K562 (cell line): ENCODE results near the gene GPATCH3. TPM values are rescaled to one million over a fixed set of nuclear protein-coding genes. Genes with fewer than 3 reads are reported as not detected.

ENCODE experiments used
- BRD4 ChIP-seq: fragments of 200-600 bp; sonication (generic); IDR thresholded peaks from 2 replicates; pipeline ENCODE4 v1.6.1; 2017; ENCODE audit warnings: inconsistent platforms
- CTCF ChIP-seq, 3 experiments: IDR thresholded peaks in 2 of 3; conservative IDR thresholded peaks in 1 of 3; 2 replicates each; pipeline ENCODE4 v1.5.1; 2011 to 2012; ENCODE audit warnings: low read length in 3 of 3, mild to moderate bottlenecking in 3 of 3, control low read depth in 2 of 3, improper control_type of control experiment in 1 of 3, inconsistent platforms in 1 of 3, low read depth in 1 of 3, mixed read lengths in 1 of 3, moderate library complexity in 1 of 3; ENCODE audit not compliant: insufficient read depth in 2 of 3
- EHMT2 ChIP-seq: fragments of 450-650 bp; IDR thresholded peaks from 2 replicates; pipeline ENCODE4 v1.6.1; 2018; ENCODE audit warnings: antibody characterized with exemption
- ERF ChIP-seq: fragments of 450-650 bp; formaldehyde crosslinking; IDR thresholded peaks from 2 replicates; pipeline ENCODE4 v1.4.0; 2020; ENCODE audit warnings: mild to moderate bottlenecking, mixed read lengths
- HMGN3 ChIP-seq: IDR thresholded peaks from 2 replicates; pipeline ENCODE4 v1.6.1; 2011; ENCODE audit warnings: borderline replicate concordance, low read depth, mild to moderate bottlenecking, mixed read lengths, low read length; ENCODE audit not compliant: insufficient read length; ENCODE audit errors: extremely low read depth
- KHSRP ChIP-seq: fragments of 450-650 bp; IDR thresholded peaks from 2 replicates; pipeline ENCODE4 v1.6.1; 2017
- MYNN ChIP-seq, 2 experiments: sonication (generic); formaldehyde crosslinking in 1 of 2; IDR thresholded peaks; 2 replicates each; pipeline versions ENCODE4 v1.5.0 to v1.6.1; 2016 to 2020; ENCODE audit warnings: antibody characterized with exemption in 1 of 2, missing genetic modification reagents in 1 of 2
- ZBTB5 ChIP-seq: fragments of 450-650 bp; IDR thresholded peaks from 2 replicates; pipeline ENCODE4 v1.6.1; 2017; ENCODE audit warnings: antibody characterized with exemption
- ZNF407 ChIP-seq: fragments of 450-650 bp; IDR thresholded peaks from 2 replicates; pipeline ENCODE4 v1.6.1; 2016; ENCODE audit warnings: low read depth
- ZNF436 ChIP-seq: fragments of 250-450, 450-650 bp; sonication (Bioruptor Pico); formaldehyde crosslinking; IDR thresholded peaks from 2 replicates; pipeline ENCODE4 v1.7.0; 2020; ENCODE audit warnings: mild to moderate bottlenecking
- ZNF449 ChIP-seq: fragments of 250-450 bp; sonication (Bioruptor Pico); IDR thresholded peaks from 2 replicates; pipeline ENCODE4 v1.8.0; 2022; ENCODE audit warnings: moderate library complexity, mild to moderate bottlenecking, inconsistent platforms
- ZNF583 ChIP-seq: fragments of 250-450 bp; sonication (Bioruptor Pico); IDR thresholded peaks from 2 replicates; pipeline ENCODE4 v1.4.0; 2020
- ZNF644 ChIP-seq: fragments of 200-800 bp; sonication (Bioruptor generic); IDR thresholded peaks from 2 replicates; pipeline ENCODE4 v1.6.1; 2016; ENCODE audit warnings: low read depth, missing genetic modification characterization, missing compliant biosample characterization
- polyA plus RNA-seq, 8 experiments: library from polyadenylated mRNA; depleted of rRNA in 4 of 8; stranded (reverse) in 5 of 8; unstranded in 3 of 8; fragments of >200 nt; fragmentation: Nextera tagmentation in 2 of 8; fragmentation: Illumina TruSeq in 1 of 8; extraction: Ambion mirVana in 2 of 8; extraction: Trizol in 1 of 8; gene quantifications; 2 replicates each; pipeline versions ENCODE4 v1.2.1 to v1.2.3, GENCODE V29; 2011 to 2014; ENCODE audit warnings: inconsistent platforms in 1 of 8, missing spikeins in 1 of 8
- total RNA-seq, 7 experiments: library from RNA; depleted of rRNA in 6 of 7; stranded (reverse); fragments of >200 nt in 6 of 7; fragmentation: Illumina TruSeq in 2 of 7; extraction: Trizol in 2 of 7; gene quantifications; 2 replicates each; pipeline versions ENCODE4 v1.2.1 to v1.2.3, GENCODE V29; 2011 to 2021; ENCODE audit warnings: low replicate concordance in 1 of 7

The GPATCH3 gene
- total and polyA plus RNA-seq, 9 of the 15 experiments (the other 6 are each of a cell fraction or from before 2014, with no cell fraction given), result 1.6 to 23.0 (median 13.3) TPM

GRCh38 chr1:26889551-26890466, 10.5 kb downstream of the GPATCH3 start, which contains the start of gene GPN2 (continued):
- TF ChIP-seq CTCF (IDR thresholded peaks at IDR 0.05 in 2 of 3, conservative IDR thresholded peaks at IDR 0.05 in 1 of 3; ENCODE audit: insufficient read depth in 2 of 3, low read depth in 1 of 3, low read length in 3 of 3), result no peak; a peak in 1 of 6 replicates
- TF ChIP-seq ZNF644 (tag), result no peak
- TF ChIP-seq KHSRP, result no peak
- TF ChIP-seq HMGN3, result peak; percentile 80
- no peak for TF ChIP-seq ZNF449 (CRISPR knock-in tag)
- TF ChIP-seq ERF (CRISPR knock-in tag), result no peak; the same call in 1 of the 2 replicates
- no peak for TF ChIP-seq ZNF436 (CRISPR knock-in tag)
- 0 out of 2 replicates have a peak, but pooled peaks have one; percentile 24 for TF ChIP-seq BRD4
- no peak for TF ChIP-seq ZBTB5
- TF ChIP-seq MYNN (IDR thresholded peaks at IDR 0.05), result peak; percentile 89
- no peak for TF ChIP-seq MYNN (CRISPR knock-in tag; IDR thresholded peaks at IDR 0.05)
- TF ChIP-seq ZNF407, result no peak; the same call in 1 of the 2 replicates
- no peak for TF ChIP-seq EHMT2
- TF ChIP-seq ZNF583 (CRISPR knock-in tag), result no peak
